Astrocyte of the spinal cord (primary cell): ENCODE results near the gene ZRANB1.

Source experiments
- DNase-seq: peaks from one replicate; pipeline ENCODE4 v3.0.0; 2011; ENCODE audit warnings: low read depth, low spot score
- H3K4me3 ChIP-seq: 2 replicates; pipeline ENCODE4 v1.5.1; 2011; ENCODE audit warnings: low read depth, mild to moderate bottlenecking, low read length, moderate library complexity
- CTCF ChIP-seq: IDR thresholded peaks from 2 replicates; pipeline ENCODE4 v1.5.1; 2012; ENCODE audit warnings: low read depth, mild to moderate bottlenecking, low read length, inconsistent platforms
- in situ Hi-C: cut with HindIII; loops from 2 replicates; pipeline ENCODE4 v1.10.0; 2017; ENCODE audit warnings: low sequenced_read_pairs

ZRANB1 gene

GRCh38 chr10:125020871-125021270, 78.9 kb downstream of the ZRANB1 start:
- TF ChIP-seq CTCF, result no peak
- no peak overlapping the region for H3K4me3 ChIP-seq
- in situ Hi-C loops, result no loop called here
- DNase-seq, result no peak

GRCh38 chr10:125021686-125022344, 79.9 kb downstream of the ZRANB1 start:
- DNase-seq, result no peak
- in situ Hi-C loops, result no loop called here
- no peak for TF ChIP-seq CTCF
- H3K4me3 ChIP-seq, result no peak overlapping the region

- in situ Hi-C loops, result no loop called here
- H3K4me3 ChIP-seq, result no peak overlapping the region
- no peak for TF ChIP-seq CTCF
- DNase-seq, result no peak
Measured at GRCh38 chr10:125022671-125023070, 80.7 kb downstream of the ZRANB1 start.

GRCh38 chr10:125023255-125023654, 81.3 kb downstream of the ZRANB1 start:
- in situ Hi-C loops, result no loop called here
- no peak overlapping the region for H3K4me3 ChIP-seq

GRCh38 chr10:125023862-125024496, 82.1 kb downstream of the ZRANB1 start:
- DNase-seq, result no peak
- in situ Hi-C loops, result no loop called here
- no peak for TF ChIP-seq CTCF
- no peak overlapping the region for H3K4me3 ChIP-seq

More at GRCh38 chr10:125023255-125023654, 81.3 kb downstream of the ZRANB1 start:
- no peak for TF ChIP-seq CTCF
- DNase-seq, result no peak

GRCh38 chr10:125024497-125025234, 82.7 kb downstream of the ZRANB1 start:
- no peak for DNase-seq
- TF ChIP-seq CTCF, result no peak
- in situ Hi-C loops, result no loop called here
- H3K4me3 ChIP-seq, result no peak overlapping the region
